Smooth muscle cell (in vitro differentiated cells): ENCODE results near the gene MEIS1. TPM values are rescaled to one million over a fixed set of nuclear protein-coding genes. Genes with fewer than 3 reads are reported as not detected.

Experiments used
- DNase-seq: peaks from one replicate; lab custom pipeline; 2025; ENCODE audit not compliant: unreplicated experiment; lab: John Stamatoyannopoulos, UW
- H2AFZ ChIP-seq: fragments of 200-600 bp; sonication (generic); 2 replicates; pipeline ENCODE4 v1.6.0; 2016; ENCODE audit warnings: antibody characterized with exemption, low read depth, mild to moderate bottlenecking
- H3F3A ChIP-seq: fragments of 200-600 bp; sonication (generic); 2 replicates; pipeline ENCODE4 v1.6.0; 2017; ENCODE audit warnings: antibody characterized with exemption, low read depth
- H3K27ac ChIP-seq: fragments of 200-600 bp; sonication (generic); 2 replicates; pipeline ENCODE4 v1.5.1; 2016; ENCODE audit warnings: low read depth, mild to moderate bottlenecking
- H3K27me3 ChIP-seq: fragments of 200-600 bp; sonication (generic); 2 replicates; pipeline ENCODE4 v1.6.1; 2016; ENCODE audit warnings: low read depth, mild to moderate bottlenecking
- H3K36me3 ChIP-seq: fragments of 200-600 bp; sonication (generic); 2 replicates; pipeline ENCODE4 v1.5.1; 2016; ENCODE audit warnings: low read depth
- H3K4me1 ChIP-seq: fragments of 200-600 bp; sonication (generic); 2 replicates; pipeline ENCODE4 v1.5.1; 2016; ENCODE audit warnings: low read depth
- H3K4me2 ChIP-seq: fragments of 200-600 bp; sonication (generic); 2 replicates; pipeline ENCODE4 v1.6.0; 2016; ENCODE audit warnings: mild to moderate bottlenecking
- H3K4me3 ChIP-seq: fragments of 200-600 bp; sonication (generic); 2 replicates; pipeline ENCODE4 v1.5.1; 2016; ENCODE audit warnings: mild to moderate bottlenecking
- H3K79me2 ChIP-seq: fragments of 200-600 bp; sonication (generic); 2 replicates; pipeline ENCODE4 v1.6.0; 2016; ENCODE audit warnings: low read depth, mild to moderate bottlenecking
- H3K9ac ChIP-seq: fragments of 200-600 bp; sonication (generic); 2 replicates; pipeline ENCODE4 v1.6.0; 2016; ENCODE audit warnings: low read depth
- H3K9me3 ChIP-seq: fragments of 200-600 bp; sonication (generic); replicated peaks from 2 replicates; pipeline ENCODE4 v1.5.1; 2016; ENCODE audit warnings: low read depth
- H4K20me1 ChIP-seq: fragments of 200-600 bp; sonication (generic); 2 replicates; pipeline ENCODE4 v1.6.0; 2016; ENCODE audit warnings: low read depth
- WGBS: methylation state at CpG from one replicate; pipeline ENCODE4 v1.1.7; 2016; ENCODE audit warnings: low lambda C conversion rate; 5-methylcytosine and 5-hydroxymethylcytosine counted together
- polyA plus RNA-seq: library from polyadenylated mRNA; unstranded; fragments of >200 nt; fragmentation: Nextera tagmentation; extraction: Ambion mirVana; gene quantifications from 2 replicates; pipeline ENCODE4 v1.2.1, GENCODE V29; 2016
- total RNA-seq: library from RNA; depleted of rRNA; stranded (reverse); fragments of >200 nt; gene quantifications from 2 replicates; pipeline ENCODE4 v1.2.3, GENCODE V29; 2014
- TF ChIP-seq, protein P1 (sequence below): fragments of 200-600 bp; sonication (generic); IDR thresholded peaks from 2 replicates; pipeline ENCODE4 v1.5.1; 2017; ENCODE audit warnings: borderline replicate concordance, mild to moderate bottlenecking, antibody characterized with exemption; ENCODE audit not compliant: insufficient read depth, poor library complexity, severe bottlenecking

The MEIS1 gene
- total and polyA plus RNA-seq, 2 experiments from 2014 or later = 15.6 to 15.8 TPM

DNA sequence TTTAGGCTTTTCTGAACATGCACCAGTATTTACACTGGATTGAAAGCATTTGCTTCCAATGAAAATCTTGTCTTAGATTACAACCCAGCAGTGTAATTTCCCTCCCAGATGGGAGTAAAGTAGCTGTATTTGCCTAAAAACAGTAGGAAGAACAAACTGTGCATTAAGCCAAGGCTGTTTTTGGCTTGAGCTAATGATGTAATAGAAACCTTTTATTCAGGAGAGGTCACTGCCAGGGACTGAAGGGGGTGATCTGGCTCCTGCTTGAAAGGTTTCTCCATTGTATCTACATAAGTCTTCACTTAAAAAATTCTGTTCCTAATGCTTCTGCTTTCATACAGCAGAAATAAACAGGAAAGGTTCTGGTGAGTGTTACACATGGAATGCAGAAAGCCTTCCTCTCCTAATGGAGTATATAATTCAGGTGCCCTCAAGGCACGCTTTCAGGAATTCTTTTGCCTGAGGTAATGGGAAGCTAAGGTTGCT, 74.4 kb downstream of the MEIS1 start:
- 79% methylated on average over 1 of the region's 1 CpG for WGBS
- TF ChIP-seq, protein P1, sequence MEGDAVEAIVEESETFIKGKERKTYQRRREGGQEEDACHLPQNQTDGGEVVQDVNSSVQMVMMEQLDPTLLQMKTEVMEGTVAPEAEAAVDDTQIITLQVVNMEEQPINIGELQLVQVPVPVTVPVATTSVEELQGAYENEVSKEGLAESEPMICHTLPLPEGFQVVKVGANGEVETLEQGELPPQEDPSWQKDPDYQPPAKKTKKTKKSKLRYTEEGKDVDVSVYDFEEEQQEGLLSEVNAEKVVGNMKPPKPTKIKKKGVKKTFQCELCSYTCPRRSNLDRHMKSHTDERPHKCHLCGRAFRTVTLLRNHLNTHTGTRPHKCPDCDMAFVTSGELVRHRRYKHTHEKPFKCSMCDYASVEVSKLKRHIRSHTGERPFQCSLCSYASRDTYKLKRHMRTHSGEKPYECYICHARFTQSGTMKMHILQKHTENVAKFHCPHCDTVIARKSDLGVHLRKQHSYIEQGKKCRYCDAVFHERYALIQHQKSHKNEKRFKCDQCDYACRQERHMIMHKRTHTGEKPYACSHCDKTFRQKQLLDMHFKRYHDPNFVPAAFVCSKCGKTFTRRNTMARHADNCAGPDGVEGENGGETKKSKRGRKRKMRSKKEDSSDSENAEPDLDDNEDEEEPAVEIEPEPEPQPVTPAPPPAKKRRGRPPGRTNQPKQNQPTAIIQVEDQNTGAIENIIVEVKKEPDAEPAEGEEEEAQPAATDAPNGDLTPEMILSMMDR = no peak
- DNase-seq = no peak
- Histone ChIP-seq H3K79me2 (peaks cover 21% of the 10 kb centered on the region), H3K27me3 (no peaks in the 10 kb centered on the region), H3K36me3 (no peaks in the 10 kb centered on the region), H4K20me1 (peaks cover 25% of the 10 kb centered on the region), H2AFZ (no peak overlapping the region), H3F3A (peaks cover 23% of the 10 kb centered on the region), H3K9me3 (no peaks in the 10 kb centered on the region), H3K27ac (peak overlapping the region; percentile 36), H3K4me2 (peak overlapping the region; percentile 73), H3K4me1 (peaks cover 33% of the 10 kb centered on the region), H3K4me3 (no peak overlapping the region), H3K9ac (no peak overlapping the region)

DNA sequence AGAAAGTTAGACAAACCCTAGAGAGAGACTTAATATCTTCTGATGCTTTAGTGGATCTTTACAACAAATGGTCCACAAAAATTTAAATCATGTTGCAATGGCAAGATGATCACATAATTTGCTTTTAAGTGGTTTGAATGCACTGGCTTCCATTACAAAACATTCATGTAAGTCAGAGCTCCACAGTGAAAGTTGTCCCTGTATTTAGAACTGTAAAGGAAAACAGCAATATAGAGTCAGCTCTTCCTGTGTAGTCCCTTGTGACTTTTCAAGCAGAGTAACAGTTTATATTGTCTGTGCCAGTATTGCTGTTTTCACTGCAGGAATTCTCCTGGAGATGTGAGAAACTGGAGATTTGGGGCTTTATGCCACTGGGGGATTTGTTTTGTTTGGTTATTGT, 77.7 kb downstream of the MEIS1 start:
- Histone ChIP-seq H3K4me1 (peaks cover 22% of the 10 kb centered on the region), H3K36me3 (no peaks in the 10 kb centered on the region), H3K9ac (no peak overlapping the region), H4K20me1 (peaks cover 23% of the 10 kb centered on the region), H2AFZ (no peak overlapping the region), H3K27ac (no peak overlapping the region), H3K4me2 (no peak overlapping the region), H3K79me2 (peaks cover 10% of the 10 kb centered on the region), H3K4me3 (no peak overlapping the region), H3F3A (peaks cover 13% of the 10 kb centered on the region), H3K9me3 (no peaks in the 10 kb centered on the region), H3K27me3 (no peaks in the 10 kb centered on the region)
- TF ChIP-seq, protein P1 = no peak
- no peak for DNase-seq

DNA sequence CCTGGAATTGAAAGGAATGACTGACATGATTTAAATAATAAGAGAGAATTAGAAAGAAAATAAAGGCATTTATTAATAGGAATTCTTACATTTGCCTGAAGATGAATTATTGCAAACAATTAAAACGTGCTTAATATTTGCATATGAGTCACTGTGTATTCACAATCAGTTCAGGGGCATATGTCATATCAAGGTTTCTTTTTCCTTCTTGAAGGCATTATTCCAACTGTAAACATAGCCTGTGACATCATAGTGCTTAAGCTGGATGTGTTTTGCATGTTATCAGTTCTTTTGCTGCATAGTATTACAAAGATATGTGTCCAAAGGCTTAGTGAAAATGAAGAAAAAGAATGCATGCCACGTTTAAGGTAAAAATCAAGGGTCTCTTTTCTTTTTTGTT, 80.8 kb downstream of the MEIS1 start:
- TF ChIP-seq, protein P1 = no peak
- 37% methylated on average over 2 of the region's 2 CpGs for WGBS
- Histone ChIP-seq H3F3A (no peaks in the 10 kb centered on the region), H3K27ac (no peak overlapping the region), H4K20me1 (no peaks in the 10 kb centered on the region), H3K9ac (no peak overlapping the region), H2AFZ (no peak overlapping the region), H3K4me3 (no peak overlapping the region), H3K36me3 (no peaks in the 10 kb centered on the region), H3K79me2 (peaks cover 9% of the 10 kb centered on the region), H3K9me3 (no peaks in the 10 kb centered on the region), H3K4me1 (no peaks in the 10 kb centered on the region), H3K4me2 (no peak overlapping the region), H3K27me3 (no peaks in the 10 kb centered on the region)
- no peak for DNase-seq

DNA sequence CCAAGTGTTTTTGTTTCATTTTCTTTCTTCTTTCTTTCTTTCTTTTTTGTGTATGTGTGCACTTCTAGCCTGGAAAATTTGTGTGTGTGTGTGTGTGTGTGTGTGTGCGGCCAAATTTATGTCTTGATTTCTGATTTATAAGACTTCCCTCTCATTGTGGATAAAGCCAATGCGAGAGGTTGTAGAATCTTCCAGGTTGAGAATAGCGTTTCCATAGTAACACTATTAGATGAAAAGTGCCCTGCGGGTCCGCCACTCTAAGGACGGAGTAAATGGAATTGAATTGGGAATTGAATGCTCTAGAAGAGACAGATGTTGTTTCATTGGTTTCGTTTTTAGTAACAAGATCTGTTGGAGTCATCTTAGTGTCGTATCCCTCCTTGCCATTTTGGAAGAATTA, 81.6 kb downstream of the MEIS1 start:
- H3K27ac ChIP-seq = no peak overlapping the region
- H2AFZ ChIP-seq = no peak overlapping the region
- no peaks in the 10 kb centered on the region for H3K4me1 ChIP-seq
- peaks cover 2% of the 10 kb centered on the region for H3K79me2 ChIP-seq
- H3K27me3 ChIP-seq = no peaks in the 10 kb centered on the region
- no peak overlapping the region for H3K4me3 ChIP-seq
- no peaks in the 10 kb centered on the region for H3K36me3 ChIP-seq
- no peak for DNase-seq
- TF ChIP-seq, protein P1 = no peak
- H3K4me2 ChIP-seq = no peak overlapping the region
- no peaks in the 10 kb centered on the region for H3F3A ChIP-seq
- no peaks in the 10 kb centered on the region for H3K9me3 ChIP-seq
- no peaks in the 10 kb centered on the region for H4K20me1 ChIP-seq
- no peak overlapping the region for H3K9ac ChIP-seq
- 95% methylated on average over 8 of the region's 8 CpGs for WGBS
